Thymus (tissue), 11 donors: Measurements from ENCODE around the gene RFTN1. TPM values are rescaled to one million over a fixed set of nuclear protein-coding genes. Genes with fewer than 3 reads are reported as not detected.
A peak's percentile ranks its signal among the peaks of the same experiment; 100 is the strongest.

Experiments used
- DNase-seq, 9 donors: peaks; one replicate each; pipeline ENCODE4 v3.0.0-alpha.2; 2013; ENCODE audit warnings: low spot score in 9 of 9, low read depth in 6 of 9, missing footprints in 1 of 9
- H3K27ac ChIP-seq, 2 donors: one replicate each; pipeline ENCODE4 v1.5.1; 2013; ENCODE audit warnings: control low read depth in 1 of 2, low read depth in 1 of 2, low read length in 1 of 2, mild to moderate bottlenecking in 1 of 2, moderate library complexity in 1 of 2
- H3K27me3 ChIP-seq, 2 donors: one replicate each; pipeline ENCODE4 v1.5.1; 2013; ENCODE audit warnings: low read length in 1 of 2; ENCODE audit not compliant: control insufficient read depth in 2 of 2, insufficient read depth in 1 of 2
- H3K36me3 ChIP-seq, 2 donors: one replicate each; pipeline ENCODE4 v1.5.1; 2013; ENCODE audit warnings: low read length in 1 of 2, mild to moderate bottlenecking in 1 of 2, moderate library complexity in 1 of 2; ENCODE audit not compliant: control insufficient read depth in 2 of 2, insufficient read depth in 2 of 2
- H3K4me1 ChIP-seq, 2 donors: one replicate each; pipeline ENCODE4 v1.5.1; 2013; ENCODE audit warnings: low read length in 2 of 2; ENCODE audit not compliant: control insufficient read depth in 2 of 2, insufficient read depth in 2 of 2
- H3K4me3 ChIP-seq, 2 donors: one replicate each; pipeline ENCODE4 v1.5.1; 2013; ENCODE audit warnings: low read length in 2 of 2, control low read depth in 1 of 2, mild to moderate bottlenecking in 1 of 2
- H3K9me3 ChIP-seq, 2 donors: one replicate each; pipeline ENCODE4 v1.5.1; 2013; ENCODE audit warnings: low read length in 1 of 2, mild to moderate bottlenecking in 1 of 2; ENCODE audit not compliant: control insufficient read depth in 2 of 2, insufficient read depth in 1 of 2
- WGBS: extraction: QIAGEN DNeasy Blood & Tissue Kit; methylation state at CpG from one replicate; pipeline ENCODE4 v1.1.7; 2013; 5-methylcytosine and 5-hydroxymethylcytosine counted together
- polyA plus RNA-seq: library from polyadenylated mRNA; stranded (reverse); fragments of 200-250 nt; gene quantifications from one replicate; pipeline ENCODE4 v1.2.3, GENCODE V29; 2013
- total RNA-seq: library from RNA; stranded (reverse); fragments of 120-200 nt; gene quantifications from one replicate; pipeline ENCODE4 v1.2.4, GENCODE V29; 2013
- donor health status: healthy.

RFTN1 gene
- total and polyA plus RNA-seq, 2 donors = 57.6 to 87.8 TPM

GRCh38 chr3:16399473-16399872 lies 114.0 kb downstream of the RFTN1 start:
- peaks cover 10 to 58% of the 10 kb centered on the region in 2 donors for H3K36me3 ChIP-seq
- peaks cover 0 to 2% of the 10 kb centered on the region in 2 donors for H3K9me3 ChIP-seq
- H3K4me3 ChIP-seq = no peak overlapping the region
- WGBS = 74% methylated on average over 6 of the region's 6 CpGs
- peak in 1 of 9 donors; percentile 52 for DNase-seq
- H3K27ac ChIP-seq = peak overlapping the region; percentile 56 to 64
- H3K4me1 ChIP-seq = peaks cover 15 to 20% of the 10 kb centered on the region in 2 donors
- no peaks in the 10 kb centered on the region for H3K27me3 ChIP-seq

- Histone ChIP-seq H3K27ac (peak overlapping the region in 1 of 2 donors; percentile 53), H3K4me1 (peaks cover 15 to 20% of the 10 kb centered on the region in 2 donors), H3K9me3 (no peaks in the 10 kb centered on the region), H3K36me3 (peaks cover 10 to 63% of the 10 kb centered on the region in 2 donors), H3K27me3 (no peaks in the 10 kb centered on the region), H3K4me3 (no peak overlapping the region)
- WGBS = 45% methylated on average over 2 of the region's 2 CpGs
- DNase-seq = no peak
Measured at GRCh38 chr3:16398648-16399047, 114.9 kb downstream of the RFTN1 start.

GRCh38 chr3:16396202-16396601 lies 117.3 kb downstream of the RFTN1 start:
- WGBS = 95% methylated on average over 4 of the region's 4 CpGs
- H3K27ac ChIP-seq = no peak overlapping the region
- DNase-seq = no peak
- H3K4me3 ChIP-seq = no peak overlapping the region
- no peaks in the 10 kb centered on the region for H3K9me3 ChIP-seq
- no peaks in the 10 kb centered on the region for H3K27me3 ChIP-seq
- H3K4me1 ChIP-seq = peaks cover 15 to 24% of the 10 kb centered on the region in 2 donors
- H3K36me3 ChIP-seq = peaks cover 3 to 43% of the 10 kb centered on the region in 2 donors

- Histone ChIP-seq H3K4me1 (peaks cover 10 to 21% of the 10 kb centered on the region in 2 donors), H3K27me3 (no peaks in the 10 kb centered on the region), H3K9me3 (no peaks in the 10 kb centered on the region), H3K36me3 (peaks cover 3 to 40% of the 10 kb centered on the region in 2 donors), H3K27ac (no peak overlapping the region), H3K4me3 (no peak overlapping the region)
- 90% methylated on average over 3 of the region's 3 CpGs for WGBS
- DNase-seq = no peak
Measured at GRCh38 chr3:16395212-16395611, 118.3 kb downstream of the RFTN1 start.

GRCh38 chr3:16394639-16395038 lies 118.9 kb downstream of the RFTN1 start:
- no peak for DNase-seq
- 0% methylated on average over 1 of the region's 1 CpG for WGBS
- Histone ChIP-seq H3K27ac (no peak overlapping the region), H3K4me1 (peaks cover 10 to 15% of the 10 kb centered on the region in 2 donors), H3K27me3 (no peaks in the 10 kb centered on the region), H3K36me3 (peaks cover 6 to 43% of the 10 kb centered on the region in 2 donors), H3K4me3 (no peak overlapping the region), H3K9me3 (no peaks in the 10 kb centered on the region)

GRCh38 chr3:16392717-16393116 lies 120.8 kb downstream of the RFTN1 start:
- peaks cover 13 to 14% of the 10 kb centered on the region in 2 donors for H3K4me1 ChIP-seq
- DNase-seq = no peak
- no peak overlapping the region for H3K27ac ChIP-seq
- H3K4me3 ChIP-seq = no peak overlapping the region
- no peaks in the 10 kb centered on the region for H3K9me3 ChIP-seq
- H3K36me3 ChIP-seq = peaks cover 7 to 38% of the 10 kb centered on the region in 2 donors
- H3K27me3 ChIP-seq = no peaks in the 10 kb centered on the region
- 95% methylated on average over 1 of the region's 1 CpG for WGBS

GRCh38 chr3:16392065-16392464 lies 121.4 kb downstream of the RFTN1 start:
- H3K4me3 ChIP-seq = no peak overlapping the region
- peaks cover 15 to 20% of the 10 kb centered on the region in 2 donors for H3K4me1 ChIP-seq
- no peaks in the 10 kb centered on the region for H3K27me3 ChIP-seq
- H3K27ac ChIP-seq = peak overlapping the region in 1 of 2 donors; percentile 9
- DNase-seq = no peak
- peaks cover 7 to 32% of the 10 kb centered on the region in 2 donors for H3K36me3 ChIP-seq
- no peaks in the 10 kb centered on the region for H3K9me3 ChIP-seq
- 92% methylated on average over 1 of the region's 1 CpG for WGBS

- Histone ChIP-seq H3K27ac (no peak overlapping the region), H3K4me1 (peaks cover 23 to 34% of the 10 kb centered on the region in 2 donors), H3K36me3 (peaks cover 7 to 38% of the 10 kb centered on the region in 2 donors), H3K9me3 (no peaks in the 10 kb centered on the region), H3K27me3 (no peaks in the 10 kb centered on the region), H3K4me3 (no peak overlapping the region)
- 95% methylated on average over 2 of the region's 2 CpGs for WGBS
- no peak for DNase-seq
Measured at GRCh38 chr3:16390581-16390980, 122.9 kb downstream of the RFTN1 start.

GRCh38 chr3:16388850-16389441 lies 124.6 kb downstream of the RFTN1 start:
- H3K27ac ChIP-seq = peak overlapping the region in 1 of 2 donors; percentile 31
- no peaks in the 10 kb centered on the region for H3K27me3 ChIP-seq
- H3K36me3 ChIP-seq = peaks cover 7 to 41% of the 10 kb centered on the region in 2 donors
- 95% methylated on average over 3 of the region's 3 CpGs for WGBS
- H3K9me3 ChIP-seq = no peaks in the 10 kb centered on the region
- H3K4me1 ChIP-seq = peaks cover 23 to 40% of the 10 kb centered on the region in 2 donors
- DNase-seq = no peak
- no peak overlapping the region for H3K4me3 ChIP-seq
